Stimulated activated CD4-positive, alpha-beta T cell treated with anti-CD3 and anti-CD28 coated beads, Interleukin-1b, Interleukin-23, amount 100 ng/mL, for 1 hour (primary cell): ENCODE results near the gene FANCM.
"Not testable (repeated sequence)": the region's sequence is repeated elsewhere in the genome, so short reads cannot be mapped to it uniquely, and the experiment has no call there.

Experiments used
- DNase-seq, 2 donors: peaks; one replicate each; pipeline ENCODE4 v3.0.0-alpha.2; 2020; ENCODE audit warnings: low read depth in 2 of 2

The FANCM gene

DNA sequence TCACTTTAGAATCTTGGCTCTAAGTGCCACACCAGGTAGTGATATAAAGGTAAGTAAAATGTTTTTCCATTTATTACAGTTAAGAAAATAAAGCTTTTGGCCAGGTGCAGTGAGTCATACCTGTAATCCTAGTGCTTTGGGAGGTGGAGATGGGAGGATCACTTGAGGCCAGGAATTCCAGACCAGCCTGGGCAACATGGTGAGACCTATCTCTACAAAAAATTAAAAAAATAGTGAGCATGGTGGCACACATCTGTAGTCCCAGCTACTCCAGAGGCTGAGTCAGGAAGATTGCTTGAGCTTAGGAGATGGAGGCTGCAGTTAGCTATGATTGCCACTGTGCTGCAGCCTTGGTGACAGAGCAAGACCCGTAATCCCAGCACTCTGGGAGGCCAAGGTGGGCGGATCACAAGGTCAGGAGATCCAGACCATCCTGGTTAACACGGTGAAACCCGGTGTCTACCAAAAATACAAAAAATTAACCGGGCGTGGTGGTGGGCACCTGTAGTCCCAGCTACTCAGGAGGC, 5.0 kb downstream of the FANCM start:
- DNase-seq: no peak

GRCh38 chr14:45142083-45142482, 6.4 kb downstream of the FANCM start:
- not testable (repeated sequence) for DNase-seq

- DNase-seq: no peak
These were observed 8.9 kb downstream of the FANCM start for GRCh38 chr14:45144658-45145057.

DNA sequence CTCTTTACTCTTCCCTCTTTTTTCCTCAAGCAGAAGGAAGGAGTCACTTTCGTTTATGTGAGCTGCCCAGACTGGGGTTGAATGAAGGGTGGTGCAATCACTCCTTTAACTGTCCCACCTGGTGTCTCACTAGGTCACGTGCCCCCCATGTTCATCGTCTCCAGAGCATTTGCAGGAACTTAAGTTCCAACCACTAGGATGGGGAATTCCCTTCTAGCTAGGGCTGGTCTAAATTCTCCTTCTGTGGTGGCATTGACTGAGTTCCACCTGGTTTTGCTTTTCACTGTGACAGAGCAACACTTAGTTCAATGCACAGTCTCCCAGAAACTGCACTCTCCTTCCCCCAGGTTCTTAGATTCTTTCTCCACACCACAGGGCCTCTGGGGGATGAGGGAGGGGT, 9.5 kb downstream of the FANCM start:
- DNase-seq: no peak

DNA sequence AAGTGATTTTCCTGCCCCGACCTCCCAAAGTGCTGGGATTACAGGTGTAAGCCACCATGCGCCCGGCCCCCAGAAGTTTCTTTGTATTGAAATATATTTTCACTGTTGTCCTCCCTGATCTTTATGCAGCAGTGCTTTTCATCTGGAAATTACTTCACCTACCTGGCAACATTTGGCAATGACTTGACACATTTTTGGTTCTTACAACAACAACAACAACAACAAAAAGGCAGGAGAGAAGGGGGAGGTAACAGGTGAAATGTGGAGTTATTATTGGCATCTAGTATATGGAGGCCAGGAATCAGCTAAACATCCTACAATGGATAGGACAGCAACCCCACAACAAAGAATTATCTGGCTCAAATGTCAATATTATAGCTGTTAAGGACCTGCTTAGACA, 13.9 kb downstream of the FANCM start:
- no peak for DNase-seq

DNA sequence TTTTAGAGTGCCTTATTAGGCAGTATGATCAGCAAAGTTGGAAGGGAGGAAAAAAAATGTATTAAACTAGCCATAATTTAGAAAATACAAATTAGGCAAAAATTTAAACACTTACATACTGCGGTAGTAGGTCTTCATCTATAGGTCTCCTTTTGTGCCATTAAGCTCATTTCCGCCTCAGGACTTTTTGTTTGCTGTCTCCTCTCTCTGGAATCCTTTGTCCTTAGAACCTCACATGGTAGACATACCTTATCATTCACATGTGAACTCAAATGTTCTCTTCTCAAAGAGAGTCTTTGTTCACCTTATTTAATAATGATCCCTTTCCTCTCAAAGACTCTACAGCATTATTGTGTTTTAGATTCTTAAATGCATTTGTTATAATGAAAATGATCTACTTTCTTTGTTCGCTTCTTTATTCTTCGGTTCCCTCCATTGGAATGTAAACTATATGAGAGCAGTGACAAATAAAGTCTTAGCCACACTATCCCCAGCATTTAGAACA, 14.7 kb downstream of the FANCM start:
- DNase-seq: no peak

DNA sequence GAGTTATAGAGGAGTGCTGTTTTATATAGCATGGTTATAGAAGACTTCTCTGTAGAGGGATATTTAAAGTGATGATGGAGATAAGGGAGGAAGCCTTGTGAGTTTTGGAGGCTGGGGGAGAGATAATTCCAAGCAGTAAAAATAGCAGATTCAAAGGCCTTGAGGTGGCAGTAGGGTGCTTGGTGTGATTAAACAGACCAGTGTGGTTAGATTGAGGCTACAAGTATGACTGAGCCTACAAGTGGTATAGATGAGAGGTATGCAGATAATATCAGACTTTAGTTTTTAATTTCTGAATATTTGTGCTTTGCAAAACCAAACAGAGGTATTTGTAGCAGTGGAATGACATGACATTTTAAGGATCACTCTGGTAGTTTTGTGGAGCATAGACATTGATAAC, 20.3 kb downstream of the FANCM start:
- no peak for DNase-seq

GRCh38 chr14:45169906-45170305, 34.2 kb downstream of the FANCM start:
- DNase-seq: no peak

GRCh38 chr14:45177076-45177475, 41.3 kb downstream of the FANCM start:
- no peak for DNase-seq

- DNase-seq: no peak
These were observed 45.6 kb downstream of the FANCM start for GRCh38 chr14:45181329-45181728.

GRCh38 chr14:45181806-45182205, 46.1 kb downstream of the FANCM start:
- DNase-seq: no peak

GRCh38 chr14:45185100-45185814, 49.5 kb downstream of the FANCM start:
- DNase-seq: no peak

- no peak for DNase-seq
These were observed 59.2 kb downstream of the FANCM start for GRCh38 chr14:45194964-45195363.

GRCh38 chr14:45198551-45198950, 62.8 kb downstream of the FANCM start:
- no peak for DNase-seq

GRCh38 chr14:45199230-45199629, 63.5 kb downstream of the FANCM start:
- DNase-seq: no peak

DNA sequence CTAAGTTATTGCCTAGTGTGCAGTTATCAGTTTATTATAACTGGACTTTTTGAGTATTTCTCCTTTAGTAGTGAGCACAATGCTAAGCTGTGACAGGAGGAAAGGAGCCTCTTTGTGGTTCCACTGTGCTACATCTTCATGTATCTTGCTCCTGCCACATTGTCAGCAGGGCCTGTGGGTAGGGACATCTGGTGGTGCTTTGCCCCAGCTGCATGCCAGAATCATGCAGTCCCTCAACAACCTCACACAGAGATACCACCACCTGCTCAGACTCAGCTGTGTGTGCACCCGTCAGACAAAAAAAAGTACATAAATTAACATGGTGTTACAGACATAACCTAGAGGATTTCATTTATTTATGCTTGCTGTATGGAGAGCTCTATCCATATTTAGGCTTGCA, 66.2 kb downstream of the FANCM start:
- no peak for DNase-seq

GRCh38 chr14:45204241-45204640, 68.5 kb downstream of the FANCM start:
- no peak for DNase-seq

- DNase-seq: no peak
These were observed 74.4 kb downstream of the FANCM start for GRCh38 chr14:45210159-45210558.

DNA sequence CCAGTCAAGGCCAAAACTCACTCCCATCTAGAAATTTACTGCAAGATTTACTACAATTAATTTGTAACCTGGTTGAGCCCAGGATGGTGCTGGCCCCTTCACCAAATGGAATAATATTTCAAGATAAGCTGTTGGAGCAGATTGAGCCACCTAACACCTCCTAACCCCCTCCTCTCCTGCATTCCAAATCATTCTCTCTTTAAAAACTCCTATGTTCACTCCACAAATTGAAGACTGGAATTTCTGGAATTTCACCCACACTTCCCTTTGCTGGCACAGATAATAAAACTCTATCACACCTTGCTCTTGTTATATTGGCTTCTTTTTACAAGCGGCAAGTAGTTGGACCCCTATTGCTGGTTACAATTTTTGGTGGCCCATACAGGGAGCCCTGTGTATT, 75.6 kb downstream of the FANCM start:
- no peak for DNase-seq

- DNase-seq: no peak
These were observed 76.5 kb downstream of the FANCM start for GRCh38 chr14:45212231-45212630.

DNA sequence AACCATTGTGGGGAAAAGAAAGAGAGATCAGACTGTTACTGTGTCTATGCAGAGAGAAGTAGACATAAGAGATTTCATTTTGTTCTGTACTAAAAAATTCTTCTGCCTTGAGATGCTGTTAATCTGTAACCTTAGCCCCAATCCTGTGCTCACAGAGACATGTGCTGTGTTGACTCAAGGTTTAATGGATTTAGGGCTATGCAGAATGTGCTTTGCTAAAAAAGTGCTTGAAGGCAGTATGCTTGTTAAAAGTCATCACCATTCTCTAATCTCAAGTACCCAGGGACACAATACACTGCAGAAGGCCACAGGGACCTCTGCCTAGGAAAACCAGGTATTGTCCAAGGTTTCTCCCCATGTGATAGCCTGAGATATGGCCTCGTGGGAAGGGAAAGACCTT, 78.0 kb downstream of the FANCM start:
- DNase-seq: not testable (repeated sequence)

- not testable (repeated sequence) for DNase-seq
These were observed 78.6 kb downstream of the FANCM start for GRCh38 chr14:45214341-45214740.

- no peak for DNase-seq
These were observed 86.9 kb downstream of the FANCM start for GRCh38 chr14:45222485-45223262.
